HG03095 (cell line): ENCODE results near the gene ZC4H2.
A peak's percentile ranks its signal among the peaks of the same experiment; 100 is the strongest.
"Not testable (repeated sequence)": the region's sequence is repeated elsewhere in the genome, so short reads cannot be mapped to it uniquely, and the experiment has no call there.

Experiments used
- ATAC-seq: cut with Tn5 transposase; IDR thresholded peaks from one replicate; pipeline ENCODE4 v1.9.1; 2021; ENCODE audit warnings: moderate library complexity; ENCODE audit not compliant: unreplicated experiment

ZC4H2 gene

GRCh38 chrX:64975989-64976672 is at the start of gene ZC4H2:
Gene ZC4H2, minus strand, starts transcription at chrX:64976450. Its CDS starts 73 bp downstream, at chrX:64976377.
- peak; percentile 100 for ATAC-seq

GRCh38 chrX:65017451-65017850 is 41.2 kb upstream of the ZC4H2 start:
- no peak for ATAC-seq

- no peak for ATAC-seq
These were observed 38.0 kb upstream of the ZC4H2 start for GRCh38 chrX:65014230-65014629.

GRCh38 chrX:65009459-65009858 is 33.2 kb upstream of the ZC4H2 start:
- ATAC-seq: no peak

- ATAC-seq: not testable (repeated sequence)
These were observed 26.0 kb upstream of the ZC4H2 start for GRCh38 chrX:65002208-65002607.

GRCh38 chrX:64996805-64997204 is 20.6 kb upstream of the ZC4H2 start:
- no peak for ATAC-seq

GRCh38 chrX:64994131-64994798 is 18.0 kb upstream of the ZC4H2 start:
- ATAC-seq: no peak

- no peak for ATAC-seq
These were observed 1.6 kb upstream of the ZC4H2 start for GRCh38 chrX:64977830-64978229.

- ATAC-seq: no peak
These were observed 801 bp upstream of the ZC4H2 start for GRCh38 chrX:64977051-64977450.

- peak; percentile 19 for ATAC-seq
These were observed 407 bp upstream of the ZC4H2 start for GRCh38 chrX:64976673-64977040.

- no peak for ATAC-seq
These were observed 759 bp downstream of the ZC4H2 start for GRCh38 chrX:64975491-64975890.

- no peak for ATAC-seq
These were observed 50.8 kb downstream of the ZC4H2 start for GRCh38 chrX:64925480-64925879.

- no peak for ATAC-seq
These were observed 68.1 kb downstream of the ZC4H2 start for GRCh38 chrX:64908121-64908520.

GRCh38 chrX:64894454-64895038 is 81.7 kb downstream of the ZC4H2 start:
- ATAC-seq: no peak

GRCh38 chrX:64885850-64886249 is 90.4 kb downstream of the ZC4H2 start:
- no peak for ATAC-seq

- ATAC-seq: not testable (repeated sequence)
These were observed 97.5 kb downstream of the ZC4H2 start for GRCh38 chrX:64878709-64879108.

GRCh38 chrX:64867217-64867616 is 109.0 kb downstream of the ZC4H2 start:
- no peak for ATAC-seq
